ENCODE results near the gene RXRB.

The RXRB gene

DNA sequence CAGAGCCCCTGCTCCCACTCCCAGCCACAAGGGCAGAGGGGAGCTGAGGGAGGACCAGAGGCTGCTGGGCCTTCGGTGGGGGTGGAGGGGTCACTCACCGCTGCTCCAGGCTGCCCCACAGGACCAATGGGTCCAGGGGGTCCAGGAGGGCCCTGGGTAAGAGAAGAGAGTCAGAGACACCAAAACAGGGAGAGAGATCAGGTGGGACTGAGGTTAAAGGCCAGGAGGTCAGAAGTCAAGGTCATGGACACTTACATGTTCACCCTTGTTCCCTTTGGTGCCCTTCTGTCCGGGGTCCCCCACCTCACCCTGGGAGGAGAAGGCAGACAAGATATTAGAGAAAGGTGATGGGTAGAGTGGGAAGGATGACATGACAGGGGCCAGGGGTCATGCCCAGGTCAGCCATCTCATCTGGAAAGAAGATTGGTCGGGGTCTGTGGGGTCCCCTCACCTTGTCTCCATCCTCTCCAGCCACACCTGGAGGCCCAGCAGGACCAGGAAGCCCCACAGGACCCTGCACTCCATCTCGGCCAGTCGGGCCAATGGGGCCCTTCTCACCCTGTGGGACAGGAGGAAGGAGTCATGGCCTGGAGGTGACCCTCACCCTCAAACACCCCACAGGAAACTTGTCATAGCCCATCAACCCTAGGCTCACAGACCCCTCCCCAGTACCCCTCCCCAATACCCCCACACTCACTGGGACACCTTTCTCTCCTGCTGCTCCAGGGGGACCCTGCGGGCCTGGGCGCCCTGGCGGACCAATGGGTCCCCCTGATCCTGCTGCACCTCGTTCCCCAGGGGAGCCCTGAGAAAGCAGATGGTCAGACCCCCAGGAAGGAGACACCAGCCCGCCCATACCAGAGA is 29.2 kb downstream of the RXRB start:
- no peaks in the 10 kb centered on the region for H3K36me3 ChIP-seq (ENCODE audit: control insufficient read depth, low read length)
- no peak overlapping the region for H3K27ac ChIP-seq (ENCODE audit: low read depth, low read length)
- H3K4me2 ChIP-seq (ENCODE audit: low read length), result no peak overlapping the region
- peaks cover 5% of the 10 kb centered on the region; the same call in 1 of the 2 replicates for H3K4me1 ChIP-seq (ENCODE audit: control insufficient read depth, low read length)
- no peaks in the 10 kb centered on the region for H3K9me3 ChIP-seq (ENCODE audit: control insufficient read depth, insufficient read depth, low read length)
- H3K9me2 ChIP-seq (replicated peaks; ENCODE audit: control insufficient read depth, low read length), result no peaks in the 10 kb centered on the region
- no peaks in the 10 kb centered on the region for H3F3A ChIP-seq (ENCODE audit: control insufficient read depth, insufficient read depth)
- no peak for TF ChIP-seq EZH2phosphoT487 (IDR thresholded peaks at IDR 0.05; ENCODE audit: borderline replicate concordance, low read length)
- TF ChIP-seq, protein P1, sequence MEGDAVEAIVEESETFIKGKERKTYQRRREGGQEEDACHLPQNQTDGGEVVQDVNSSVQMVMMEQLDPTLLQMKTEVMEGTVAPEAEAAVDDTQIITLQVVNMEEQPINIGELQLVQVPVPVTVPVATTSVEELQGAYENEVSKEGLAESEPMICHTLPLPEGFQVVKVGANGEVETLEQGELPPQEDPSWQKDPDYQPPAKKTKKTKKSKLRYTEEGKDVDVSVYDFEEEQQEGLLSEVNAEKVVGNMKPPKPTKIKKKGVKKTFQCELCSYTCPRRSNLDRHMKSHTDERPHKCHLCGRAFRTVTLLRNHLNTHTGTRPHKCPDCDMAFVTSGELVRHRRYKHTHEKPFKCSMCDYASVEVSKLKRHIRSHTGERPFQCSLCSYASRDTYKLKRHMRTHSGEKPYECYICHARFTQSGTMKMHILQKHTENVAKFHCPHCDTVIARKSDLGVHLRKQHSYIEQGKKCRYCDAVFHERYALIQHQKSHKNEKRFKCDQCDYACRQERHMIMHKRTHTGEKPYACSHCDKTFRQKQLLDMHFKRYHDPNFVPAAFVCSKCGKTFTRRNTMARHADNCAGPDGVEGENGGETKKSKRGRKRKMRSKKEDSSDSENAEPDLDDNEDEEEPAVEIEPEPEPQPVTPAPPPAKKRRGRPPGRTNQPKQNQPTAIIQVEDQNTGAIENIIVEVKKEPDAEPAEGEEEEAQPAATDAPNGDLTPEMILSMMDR (IDR thresholded peaks at IDR 0.05; ENCODE audit: low read depth, low read length, poor library complexity, severe bottlenecking), result no peak
- peaks cover 19% of the 10 kb centered on the region for H3K27me3 ChIP-seq (ENCODE audit: control insufficient read depth, low read length)
- H3K79me2 ChIP-seq (ENCODE audit: control insufficient read depth, low read length), result no peaks in the 10 kb centered on the region
- no peak overlapping the region for H3K4me3 ChIP-seq (ENCODE audit: low read length)
- no peaks in the 10 kb centered on the region for H4K20me1 ChIP-seq (ENCODE audit: control insufficient read depth, insufficient read depth, low read depth, low read length)

- Histone ChIP-seq H4K20me1 (ENCODE audit: control insufficient read depth, insufficient read depth, low read depth, low read length) (no peaks in the 10 kb centered on the region), H3K27ac (ENCODE audit: low read depth, low read length) (no peak overlapping the region), H3K4me2 (ENCODE audit: low read length) (no peak overlapping the region), H3K9me3 (ENCODE audit: control insufficient read depth, insufficient read depth, low read length) (no peaks in the 10 kb centered on the region), H3K9me2 (replicated peaks; ENCODE audit: control insufficient read depth, low read length) (no peaks in the 10 kb centered on the region), H3F3A (ENCODE audit: control insufficient read depth, insufficient read depth) (no peaks in the 10 kb centered on the region), H3K79me2 (ENCODE audit: control insufficient read depth, low read length) (no peaks in the 10 kb centered on the region), H3K4me1 (ENCODE audit: control insufficient read depth, low read length) (peaks cover 5% of the 10 kb centered on the region; the same call in 1 of the 2 replicates), H3K4me3 (ENCODE audit: low read length) (no peak overlapping the region), H3K36me3 (ENCODE audit: control insufficient read depth, low read length) (no peaks in the 10 kb centered on the region), H3K27me3 (ENCODE audit: control insufficient read depth, low read length) (peaks cover 12% of the 10 kb centered on the region)
- TF ChIP-seq, protein P1 (IDR thresholded peaks at IDR 0.05; ENCODE audit: low read depth, low read length, poor library complexity, severe bottlenecking), result no peak
- TF ChIP-seq EZH2phosphoT487 (IDR thresholded peaks at IDR 0.05; ENCODE audit: borderline replicate concordance, low read length), result no peak
Measured at GRCh38 chr6:33170176-33171015, 30.1 kb downstream of the RXRB start.

- Histone ChIP-seq H3K4me3 (ENCODE audit: low read length) (no peak overlapping the region), H3K4me2 (ENCODE audit: low read length) (no peak overlapping the region), H3K4me1 (ENCODE audit: control insufficient read depth, low read length) (peaks cover 5% of the 10 kb centered on the region; the same call in 1 of the 2 replicates), H3K27me3 (ENCODE audit: control insufficient read depth, low read length) (peaks cover 4% of the 10 kb centered on the region; the same call in 1 of the 2 replicates), H3F3A (ENCODE audit: control insufficient read depth, insufficient read depth) (no peaks in the 10 kb centered on the region), H4K20me1 (ENCODE audit: control insufficient read depth, insufficient read depth, low read depth, low read length) (no peaks in the 10 kb centered on the region), H3K27ac (ENCODE audit: low read depth, low read length) (no peak overlapping the region), H3K9me2 (replicated peaks; ENCODE audit: control insufficient read depth, low read length) (no peaks in the 10 kb centered on the region), H3K79me2 (ENCODE audit: control insufficient read depth, low read length) (no peaks in the 10 kb centered on the region), H3K36me3 (ENCODE audit: control insufficient read depth, low read length) (no peaks in the 10 kb centered on the region), H3K9me3 (ENCODE audit: control insufficient read depth, insufficient read depth, low read length) (no peaks in the 10 kb centered on the region)
- TF ChIP-seq, protein P1 (IDR thresholded peaks at IDR 0.05; ENCODE audit: low read depth, low read length, poor library complexity, severe bottlenecking), result no peak
Measured at GRCh38 chr6:33169291-33170175, 30.9 kb downstream of the RXRB start.
